GM20431 (cell line): Measurements from ENCODE around the gene IFNA6.

Experiments used
- in situ Hi-C: fragments of 300-500 bp; cut with MseI, MboI; formaldehyde crosslinking; loops from one replicate; pipeline ENCODE4 v1.15.0; 2020; ENCODE audit warnings: low sequenced_read_pairs; ENCODE audit not compliant: unreplicated experiment

Gene IFNA6

GRCh38 chr9:21333226-21333625, 17.5 kb downstream of the IFNA6 start:
- in situ Hi-C loops: no loop called here

GRCh38 chr9:21331676-21332402, 18.8 kb downstream of the IFNA6 start:
- in situ Hi-C loops: no loop called here

- in situ Hi-C loops: loop anchor here (10.0 kb wide), 1 partner anchor 128 kb away; no protein-coding TSS in a partner anchor
Observed at GRCh38 chr9:21326526-21327139, 24.1 kb downstream of the IFNA6 start.

GRCh38 chr9:21324047-21324446, 26.6 kb downstream of the IFNA6 start:
- in situ Hi-C loops: loop anchor here (10.0 kb wide), 1 partner anchor 131 kb away; no protein-coding TSS in a partner anchor

DNA sequence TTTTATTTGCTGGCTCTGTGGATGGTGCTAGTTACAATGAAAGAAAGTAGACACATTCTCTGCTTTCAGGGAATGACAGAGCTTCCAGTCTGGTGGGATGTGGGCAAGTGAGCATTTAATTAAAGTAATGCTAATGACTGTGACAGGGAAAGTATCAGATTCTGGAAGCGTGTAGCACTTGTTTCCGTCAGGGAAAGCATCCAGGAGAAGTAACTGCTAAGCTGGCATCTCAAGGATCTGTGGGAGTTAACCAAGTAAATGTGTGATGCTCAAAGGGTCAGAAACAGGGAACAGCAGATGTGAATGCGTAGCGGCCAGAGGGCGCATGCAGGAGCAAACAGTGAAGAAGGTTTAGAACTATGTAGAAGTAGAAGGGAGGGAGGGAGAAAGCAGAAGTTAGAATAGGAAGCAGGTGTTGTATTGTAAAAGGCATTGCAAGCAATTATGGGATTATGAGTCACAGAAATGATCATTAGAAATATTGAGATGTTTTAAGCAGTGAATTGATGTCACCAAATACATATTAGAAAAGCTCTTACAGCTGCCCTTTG, 27.7 kb downstream of the IFNA6 start:
- in situ Hi-C loops: loop anchor here (10.0 kb wide), 1 partner anchor 132 kb away; no protein-coding TSS in a partner anchor

GRCh38 chr9:21320465-21320864, 30.2 kb downstream of the IFNA6 start:
- in situ Hi-C loops: loop anchor here (10.0 kb wide), 1 partner anchor 134 kb away; no protein-coding TSS in a partner anchor

GRCh38 chr9:21317956-21318923, 32.4 kb downstream of the IFNA6 start:
- in situ Hi-C loops: no loop called here

- in situ Hi-C loops: no loop called here
Observed at GRCh38 chr9:21316860-21317259, 33.8 kb downstream of the IFNA6 start.

DNA sequence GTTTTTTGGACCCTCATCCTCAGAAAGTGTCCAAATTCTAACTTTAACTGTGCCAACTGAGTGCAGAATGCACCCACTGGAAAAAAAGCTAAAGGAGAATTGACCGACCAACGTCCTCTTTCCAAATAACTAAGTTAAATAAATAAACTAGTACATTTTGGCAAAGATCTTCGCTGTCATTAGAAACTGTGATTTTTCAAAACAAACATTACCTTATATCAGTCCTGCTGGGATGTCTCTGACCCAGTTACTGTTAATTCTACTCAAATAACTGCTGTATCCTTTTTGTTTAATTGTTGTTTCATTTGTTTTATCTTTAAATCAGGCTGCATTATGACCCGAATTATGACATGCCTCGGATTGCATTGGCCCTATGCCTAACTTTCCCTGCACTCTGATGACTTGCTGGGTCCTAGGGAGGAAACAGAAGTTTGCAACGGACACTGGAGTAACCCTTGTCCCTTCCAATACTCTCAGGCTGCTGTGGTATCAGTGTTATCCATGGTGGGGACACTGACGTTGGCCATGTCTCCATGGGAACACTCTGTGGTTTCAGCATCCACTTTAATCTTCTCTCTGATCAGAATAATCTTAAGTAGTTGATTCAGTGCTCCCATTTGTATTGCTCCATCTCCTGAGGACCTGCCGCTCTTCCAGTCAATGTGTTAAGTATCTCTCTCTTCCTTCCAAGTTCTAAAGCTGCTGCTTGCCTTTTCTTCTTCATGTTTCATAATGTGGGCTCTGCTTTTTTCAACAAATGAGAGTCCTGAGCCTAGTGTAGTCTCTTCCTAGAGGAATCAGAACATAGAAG, 34.5 kb downstream of the IFNA6 start:
- in situ Hi-C loops: no loop called here

DNA sequence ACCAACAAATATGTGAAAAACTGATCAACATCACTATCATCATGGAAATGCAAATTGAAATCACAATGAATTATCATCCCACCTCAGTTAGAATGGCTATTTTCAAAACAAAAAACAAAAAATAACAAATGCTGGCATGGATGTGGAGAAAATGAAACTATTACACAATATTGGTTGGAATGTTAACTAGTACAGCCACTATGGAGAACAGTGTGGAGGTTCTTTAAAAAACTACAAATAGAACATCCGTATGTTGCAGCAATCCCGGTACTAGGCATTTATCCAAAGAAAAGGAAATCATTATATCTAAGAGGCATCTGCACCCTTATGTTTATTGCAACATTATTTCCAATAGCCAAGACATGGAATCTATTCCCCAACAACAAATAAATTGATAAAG, 36.5 kb downstream of the IFNA6 start:
- in situ Hi-C loops: no loop called here

DNA sequence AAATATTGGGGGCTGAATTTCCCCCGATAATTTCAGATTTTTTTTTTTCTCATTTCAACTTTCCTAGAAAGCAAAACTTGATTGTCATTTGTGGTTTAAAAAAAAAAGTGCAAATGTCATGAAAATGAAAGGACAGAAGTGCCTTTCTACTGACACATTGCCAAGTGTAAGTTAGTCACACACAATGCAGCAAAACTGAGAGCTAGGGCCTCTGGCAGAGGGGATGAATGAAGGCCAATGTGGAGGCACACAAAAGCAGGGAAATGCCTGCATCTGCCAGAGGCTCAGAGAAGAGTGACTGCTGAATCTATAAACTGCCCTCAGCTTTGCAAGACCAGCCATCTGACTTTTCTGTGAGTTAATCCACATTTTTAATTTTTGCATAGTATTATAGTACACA, 38.8 kb downstream of the IFNA6 start:
- in situ Hi-C loops: no loop called here

- in situ Hi-C loops: no loop called here
Observed at GRCh38 chr9:21305213-21305612, 45.5 kb downstream of the IFNA6 start, which contains the start of gene IFNA5. IFNA5 (minus strand) TSS chr9:21305313; CDS start chr9:21305256, 57 bp downstream.
